WTC11 (cell line): Measurements from ENCODE around the gene PGAM1. TPM values are rescaled to one million over a fixed set of nuclear protein-coding genes. Genes with fewer than 3 reads are reported as not detected.
"Not testable (repeated sequence)": the region's sequence is repeated elsewhere in the genome, so short reads cannot be mapped to it uniquely, and the experiment has no call there.

ENCODE experiments used
- ATAC-seq: fragments of 200-7000 bp; cut with Tn5 transposase; 2 replicates; pipeline ENCODE4 v1.10.0; 2021; ENCODE audit warnings: mild to moderate bottlenecking, moderate library complexity
- CTCF ChIA-PET: fragments of 300-600 bp; sonication (Branson Sonifier 250); formaldehyde crosslinking; loops from one replicate; lab custom pipeline; 2021; ENCODE audit warnings: antibody characterized with exemption; lab: Charles Lee
- POLR2A ChIA-PET: fragments of 350-600 bp; sonication (Branson Sonifier 250); formaldehyde crosslinking; loops from one replicate; lab custom pipeline; 2021; ENCODE audit warnings: antibody characterized with exemption; lab: Charles Lee
- DNase-seq: peaks from one replicate; pipeline ENCODE4 v3.0.0; 2021; ENCODE audit warnings: low spot score
- H3K27ac Mint-ChIP-seq: 2 replicates; pipeline ENCODE4 v1.8.0; 2021; ENCODE audit warnings: mixed read lengths
- H3K27me3 Mint-ChIP-seq: 2 replicates; pipeline ENCODE4 v1.8.0; 2021; ENCODE audit warnings: low read depth, mild to moderate bottlenecking, moderate library complexity, mixed read lengths
- H3K36me3 Mint-ChIP-seq: 2 replicates; pipeline ENCODE4 v1.8.0; 2021; ENCODE audit warnings: mixed read lengths
- H3K4me1 Mint-ChIP-seq: 2 replicates; pipeline ENCODE4 v1.8.0; 2022; ENCODE audit warnings: mixed read lengths
- H3K4me3 Mint-ChIP-seq: 2 replicates; pipeline ENCODE4 v1.8.0; 2021; ENCODE audit warnings: mild to moderate bottlenecking, moderate library complexity, mixed read lengths
- H3K9me3 Mint-ChIP-seq: 2 replicates; pipeline ENCODE4 v1.8.0; 2021; ENCODE audit warnings: mixed read lengths
- CBFB ChIP-seq: sonication (generic); formaldehyde crosslinking; IDR thresholded peaks from 2 replicates; pipeline ENCODE4 v1.8.1; 2022; ENCODE audit warnings: mild to moderate bottlenecking, low read depth, missing genetic modification reagents
- EMX1 ChIP-seq: fragments of 250-450 bp; sonication (Bioruptor Pico); IDR thresholded peaks from 2 replicates; pipeline ENCODE4 v1.8.0; 2021; ENCODE audit warnings: mild to moderate bottlenecking
- ERG ChIP-seq: fragments of 250-450 bp; sonication (Bioruptor Pico); IDR thresholded peaks from 2 replicates; pipeline ENCODE4 v1.8.0; 2021; ENCODE audit warnings: mild to moderate bottlenecking
- FOXP4 ChIP-seq: sonication (generic); formaldehyde crosslinking; IDR thresholded peaks from 2 replicates; pipeline ENCODE4 v1.8.0; 2022; ENCODE audit warnings: mild to moderate bottlenecking, missing genetic modification reagents
- HMGA2 ChIP-seq: fragments of 250-450 bp; sonication (Bioruptor Pico); IDR thresholded peaks from 2 replicates; pipeline ENCODE4 v1.4.0; 2021; ENCODE audit warnings: mild to moderate bottlenecking, moderate library complexity
- NR1H2 ChIP-seq: sonication (generic); formaldehyde crosslinking; IDR thresholded peaks from 2 replicates; pipeline ENCODE4 v1.9.0; 2021; ENCODE audit warnings: mild to moderate bottlenecking, moderate library complexity, missing genetic modification reagents
- NR3C1 ChIP-seq: sonication (generic); formaldehyde crosslinking; conservative IDR thresholded peaks from 2 replicates; pipeline ENCODE4 v1.8.1; 2023; ENCODE audit warnings: low read depth, mild to moderate bottlenecking, missing genetic modification reagents
- SMAD4 ChIP-seq: sonication (generic); formaldehyde crosslinking; IDR thresholded peaks from 2 replicates; pipeline ENCODE4 v1.8.0; 2022; ENCODE audit warnings: mild to moderate bottlenecking, missing genetic modification reagents
- STAT6 ChIP-seq: sonication (generic); formaldehyde crosslinking; conservative IDR thresholded peaks from 2 replicates; pipeline ENCODE4 v1.8.1; 2023; ENCODE audit warnings: mild to moderate bottlenecking, low read depth, missing genetic modification reagents, moderate library complexity
- TP53 ChIP-seq: sonication (generic); formaldehyde crosslinking; IDR thresholded peaks from 2 replicates; pipeline ENCODE4 v1.8.1; 2023; ENCODE audit warnings: mild to moderate bottlenecking, missing genetic modification reagents
- ZBTB21 ChIP-seq: sonication (generic); formaldehyde crosslinking; IDR thresholded peaks from 2 replicates; pipeline ENCODE4 v1.8.1; 2023; ENCODE audit warnings: mild to moderate bottlenecking, missing genetic modification reagents, borderline replicate concordance
- ZNF121 ChIP-seq: sonication (generic); formaldehyde crosslinking; IDR thresholded peaks from 2 replicates; pipeline ENCODE4 v1.8.0; 2023; ENCODE audit warnings: missing genetic modification reagents
- ZNF219 ChIP-seq: sonication (generic); formaldehyde crosslinking; IDR thresholded peaks from 2 replicates; pipeline ENCODE4 v1.8.0; 2023; ENCODE audit warnings: missing genetic modification reagents, mild to moderate bottlenecking, borderline replicate concordance
- ZNF423 ChIP-seq: fragments of 250-450 bp; sonication (Bioruptor Pico); IDR thresholded peaks from 2 replicates; pipeline ENCODE4 v2.1.2; 2022; ENCODE audit warnings: mild to moderate bottlenecking, moderate library complexity
- ZNF532 ChIP-seq: fragments of 250-450 bp; sonication (Bioruptor Pico); IDR thresholded peaks from 2 replicates; pipeline ENCODE4 v1.9.0; 2021; ENCODE audit warnings: mild to moderate bottlenecking, borderline replicate concordance
- total RNA-seq: library from RNA; stranded (reverse); gene quantifications from 3 replicates; pipeline ENCODE4 v1.2.3, GENCODE V29; 2021

The PGAM1 gene
- total RNA-seq, 1 experiment from 2014 or later: 833 TPM

- TF ChIP-seq HMGA2 (CRISPR knock-in tag) (no peak), ERG (CRISPR knock-in tag) (no peak), TP53 (CRISPR knock-in tag) (no peak)
Measured at GRCh38 chr10:97468162-97468561, 42.2 kb downstream of the PGAM1 start (continued).

GRCh38 chr10:97468781-97469180, 42.8 kb downstream of the PGAM1 start:
- POLR2A ChIA-PET, H3K27ac Mint-ChIP-seq: not testable (repeated sequence)

GRCh38 chr10:97474918-97475317, 48.9 kb downstream of the PGAM1 start:
- H3K36me3 Mint-ChIP-seq: peaks cover 75% of the 10 kb centered on the region
- ATAC-seq: no peak
- no peak for TF ChIP-seq EMX1
- TF ChIP-seq ZNF423 (CRISPR knock-in tag): no peak
- TF ChIP-seq ZNF219 (CRISPR knock-in tag): no peak
- TF ChIP-seq SMAD4 (CRISPR knock-in tag): no peak
- TF ChIP-seq NR3C1 (CRISPR knock-in tag): no peak
- TF ChIP-seq CBFB (CRISPR knock-in tag): no peak
- TF ChIP-seq ZNF532: no peak
- no peak for TF ChIP-seq NR1H2
- no peak for TF ChIP-seq STAT6
- no peak for TF ChIP-seq ZNF121
- TF ChIP-seq, all 79 proteins: peak for 0
- no peaks in the 10 kb centered on the region for H3K9me3 Mint-ChIP-seq
- H3K27me3 Mint-ChIP-seq: no peaks in the 10 kb centered on the region
- ChIA-PET CTCF (interaction anchor here (0.6 to 1.2 kb wide), 2 partner anchors 11 to 46 kb away, joined by 3 read pairs; no protein-coding TSS in a partner anchor), POLR2A (no interaction called here)
- no peak overlapping the region for H3K27ac Mint-ChIP-seq
- H3K4me1 Mint-ChIP-seq: peaks cover 8% of the 10 kb centered on the region
- H3K4me3 Mint-ChIP-seq: no peak overlapping the region
- DNase-seq: no peak

More at GRCh38 chr10:97468781-97469180, 42.8 kb downstream of the PGAM1 start:
- ATAC-seq, H3K4me1 Mint-ChIP-seq, H3K9me3 Mint-ChIP-seq, CTCF ChIA-PET, H3K27me3 Mint-ChIP-seq, H3K4me3 Mint-ChIP-seq, DNase-seq: not testable (repeated sequence)
- peaks cover 65% of the 10 kb centered on the region for H3K36me3 Mint-ChIP-seq

GRCh38 chr10:97475936-97476594, 50.1 kb downstream of the PGAM1 start:
- DNase-seq (no peak), ATAC-seq (no peak)
- Mint-ChIP-seq H3K36me3 (peaks cover 66% of the 10 kb centered on the region), H3K4me3 (no peak overlapping the region), H3K27ac (no peak overlapping the region), H3K27me3 (no peaks in the 10 kb centered on the region), H3K9me3 (no peaks in the 10 kb centered on the region), H3K4me1 (peaks cover 19% of the 10 kb centered on the region)
- POLR2A ChIA-PET: no interaction called here
- CTCF ChIA-PET: interaction anchor here (1.2 to 1.4 kb wide), 2 partner anchors 12 kb away, joined by 3 read pairs; no protein-coding TSS in a partner anchor
- no peak for TF ChIP-seq ZBTB21 (CRISPR knock-in tag)
- TF ChIP-seq FOXP4 (CRISPR knock-in tag): no peak
- no peak for TF ChIP-seq ZNF532
